GM19240 (cell line): Measurements from ENCODE around the gene SEPTIN3.
A peak's percentile ranks its signal among the peaks of the same experiment; 100 is the strongest.

Source experiments
- DNase-seq: peaks from one replicate; pipeline ENCODE4 v3.0.0; 2011; ENCODE audit warnings: low spot score; ENCODE audit not compliant: insufficient read length

SEPTIN3 gene

DNA sequence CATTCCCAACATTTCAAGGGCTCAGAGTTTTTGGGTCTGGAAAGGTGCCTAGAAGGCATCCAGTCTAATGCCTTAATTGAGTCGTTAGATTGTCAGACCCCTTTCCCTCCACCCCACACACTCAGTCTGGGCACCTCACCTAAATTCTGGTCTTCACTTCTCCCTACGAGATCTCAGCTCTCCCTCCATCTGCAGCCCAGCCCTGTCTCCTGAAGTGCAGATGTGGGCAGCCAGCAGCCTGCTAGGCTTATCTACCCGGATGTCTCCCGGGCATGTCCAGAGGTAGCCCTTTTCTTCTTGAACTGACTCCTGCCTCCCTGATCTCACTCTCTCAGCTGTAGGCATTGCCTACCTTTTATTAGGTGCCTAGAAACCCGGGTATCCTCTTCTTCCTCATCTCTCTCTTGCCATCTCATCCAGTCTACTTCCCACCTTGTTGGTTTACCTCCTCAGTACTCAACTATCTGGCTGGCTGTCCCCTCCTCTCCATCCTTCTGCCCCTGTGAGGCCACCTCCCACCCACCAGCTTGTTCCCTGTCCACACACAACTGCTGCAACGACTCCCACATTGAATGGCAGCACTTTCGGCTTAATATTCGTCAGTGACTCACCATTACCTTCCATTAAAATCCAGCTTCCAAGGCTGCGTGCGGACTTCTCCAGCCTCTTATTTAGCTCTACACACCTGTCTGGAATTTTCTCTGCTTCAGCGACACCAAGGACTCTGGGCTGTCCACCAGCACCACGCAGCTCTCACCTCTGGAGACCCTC lies 6.2 kb downstream of the SEPTIN3 start:
- DNase-seq, result no peak

DNA sequence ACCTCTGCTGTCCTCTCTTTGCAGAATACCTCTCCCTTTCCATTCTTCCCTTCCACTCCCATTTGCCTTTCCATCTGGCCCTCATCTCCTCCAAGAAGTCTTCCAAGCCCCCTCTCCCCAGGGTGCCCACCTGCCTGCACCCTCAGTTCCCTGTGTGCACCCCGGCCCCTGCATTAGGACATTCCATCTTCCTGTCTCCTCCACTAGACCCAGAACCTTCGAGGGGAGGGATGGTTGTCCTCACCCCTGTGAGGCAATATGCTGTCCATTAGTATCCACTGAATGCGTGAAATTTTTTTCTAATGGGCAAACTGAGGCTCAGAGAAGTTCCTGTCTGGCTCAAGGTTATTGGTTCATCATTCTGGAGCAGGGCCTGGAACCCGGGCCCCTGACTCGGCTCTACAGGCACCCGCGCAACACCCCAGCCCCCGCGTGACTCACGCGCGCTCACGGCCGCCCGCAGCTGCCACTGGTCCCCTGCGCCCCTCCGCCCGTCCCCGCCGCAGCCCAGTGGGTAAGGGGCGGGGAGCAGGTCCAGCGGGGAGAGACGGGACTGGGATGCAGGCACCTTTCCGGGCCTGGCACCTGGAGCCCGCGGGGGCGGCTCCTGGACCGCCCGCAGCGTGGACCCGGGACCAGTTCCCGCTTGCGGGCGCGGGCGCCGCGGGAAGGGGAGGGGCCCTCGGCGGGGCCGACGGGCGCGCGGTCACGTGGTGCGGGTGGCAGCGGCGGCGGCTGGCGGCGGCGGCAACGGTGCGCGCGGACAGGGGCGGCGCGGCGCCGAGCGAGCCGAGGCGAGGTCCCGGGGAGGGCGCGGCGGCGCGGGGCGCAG lies 7.0 kb downstream of the SEPTIN3 start:
- no peak for DNase-seq

DNA sequence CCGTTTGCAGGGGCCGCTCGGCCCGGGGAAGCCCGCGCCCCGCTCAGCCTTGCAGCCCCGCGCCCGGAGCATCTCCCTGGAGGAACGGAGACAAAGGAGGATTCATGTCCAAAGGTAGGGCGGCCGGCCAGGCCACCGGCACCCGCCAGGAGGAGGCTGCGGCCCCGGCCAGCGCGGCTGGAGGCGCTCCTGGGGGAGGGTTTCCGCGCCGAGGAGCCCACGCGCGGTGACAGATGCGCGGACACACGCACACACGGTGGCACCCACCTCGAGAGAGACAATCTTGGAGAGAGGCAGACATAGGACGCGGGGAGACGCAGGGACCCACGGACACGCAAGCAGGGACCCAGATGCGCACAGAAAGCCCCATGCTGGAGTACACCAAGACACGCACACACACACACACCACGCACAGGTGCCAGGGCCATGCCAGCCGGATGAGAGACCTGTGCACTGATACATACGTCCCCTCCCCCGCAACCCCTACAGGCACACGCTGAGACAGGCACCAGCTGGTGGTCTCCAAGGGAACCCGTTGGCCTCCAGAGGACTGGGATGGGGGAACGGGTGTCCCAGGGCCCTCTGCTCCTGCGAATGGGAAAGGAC lies 7.8 kb downstream of the SEPTIN3 start:
- no peak for DNase-seq

DNA sequence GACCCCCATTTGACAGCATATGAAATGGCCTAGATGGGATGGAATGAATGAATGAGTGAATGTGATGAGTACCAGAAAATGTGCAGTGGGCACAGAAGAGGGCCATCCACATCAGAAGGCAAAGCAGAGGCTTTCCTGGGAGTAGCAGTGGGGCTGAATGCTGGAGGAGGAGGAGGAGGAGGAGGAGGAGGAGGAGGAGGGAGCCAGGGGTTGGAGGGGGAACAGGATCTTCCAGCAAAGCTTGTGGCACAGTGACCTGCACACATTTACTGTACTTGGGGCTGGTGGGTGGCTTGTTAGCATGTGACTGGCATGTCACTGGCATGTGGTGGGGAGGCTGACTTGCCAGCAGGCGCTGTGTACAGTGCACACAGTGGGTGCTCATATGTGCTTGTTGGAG lies 9.5 kb downstream of the SEPTIN3 start:
- no peak for DNase-seq

DNA sequence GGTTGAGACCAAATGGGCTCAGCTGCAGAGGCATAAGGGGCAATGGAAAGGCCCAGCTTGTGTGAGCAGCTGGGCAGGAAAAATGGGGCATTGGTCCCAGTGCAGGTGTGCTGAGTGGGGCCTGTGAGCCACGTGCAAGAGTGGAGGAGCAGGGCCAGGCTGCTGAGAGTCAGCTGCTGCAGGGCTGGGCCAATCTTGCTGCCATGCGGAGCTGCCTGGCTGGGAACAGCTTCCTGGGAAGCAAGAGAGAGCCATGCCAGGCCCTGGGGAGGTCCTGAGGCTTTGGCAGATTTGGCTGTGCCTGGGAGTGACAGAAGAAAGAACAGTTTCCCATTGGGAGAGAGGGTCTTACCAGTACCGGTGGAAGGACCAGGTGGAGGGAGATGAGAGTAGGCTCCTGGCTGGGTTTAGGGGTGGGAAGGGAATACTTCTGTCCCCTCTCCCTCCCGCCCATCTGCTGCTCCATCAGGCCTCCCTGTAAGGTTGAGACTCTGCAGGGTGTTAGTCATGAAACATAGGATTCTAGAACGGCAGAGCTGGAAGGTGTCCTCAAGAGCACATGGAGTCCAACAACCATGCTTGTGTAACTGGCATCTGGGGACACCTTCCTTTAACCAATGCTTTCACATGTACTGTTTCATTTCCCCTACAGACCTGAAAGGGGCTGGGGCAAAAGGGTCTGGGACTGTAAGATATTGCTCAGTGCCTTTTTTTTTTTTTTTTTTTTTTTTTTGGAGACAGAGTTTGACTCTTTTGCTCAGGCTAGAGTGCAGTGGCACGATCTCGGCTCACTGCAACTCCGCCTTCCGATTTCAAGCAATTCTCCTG lies 10.4 kb downstream of the SEPTIN3 start:
- DNase-seq, result no peak

DNA sequence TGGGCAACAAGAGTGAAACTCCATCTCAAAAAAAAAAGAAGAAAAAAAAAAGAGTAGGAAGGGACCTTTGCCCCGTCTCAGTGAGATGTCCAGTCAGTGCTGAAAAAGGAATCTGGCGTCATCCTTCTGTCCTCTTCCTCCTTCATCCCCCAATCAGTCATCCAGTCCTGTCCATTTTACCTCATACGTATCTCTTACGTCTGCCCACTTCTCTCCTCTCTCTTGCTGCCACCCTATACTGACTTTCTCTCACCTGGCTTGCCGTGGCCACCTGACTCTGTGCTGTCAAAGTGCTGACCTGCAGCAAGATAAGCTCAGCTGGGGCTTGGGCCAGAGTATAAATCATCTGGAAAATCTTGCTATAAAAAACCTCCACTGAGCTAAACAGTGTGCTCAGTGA lies 13.6 kb downstream of the SEPTIN3 start:
- no peak for DNase-seq

DNA sequence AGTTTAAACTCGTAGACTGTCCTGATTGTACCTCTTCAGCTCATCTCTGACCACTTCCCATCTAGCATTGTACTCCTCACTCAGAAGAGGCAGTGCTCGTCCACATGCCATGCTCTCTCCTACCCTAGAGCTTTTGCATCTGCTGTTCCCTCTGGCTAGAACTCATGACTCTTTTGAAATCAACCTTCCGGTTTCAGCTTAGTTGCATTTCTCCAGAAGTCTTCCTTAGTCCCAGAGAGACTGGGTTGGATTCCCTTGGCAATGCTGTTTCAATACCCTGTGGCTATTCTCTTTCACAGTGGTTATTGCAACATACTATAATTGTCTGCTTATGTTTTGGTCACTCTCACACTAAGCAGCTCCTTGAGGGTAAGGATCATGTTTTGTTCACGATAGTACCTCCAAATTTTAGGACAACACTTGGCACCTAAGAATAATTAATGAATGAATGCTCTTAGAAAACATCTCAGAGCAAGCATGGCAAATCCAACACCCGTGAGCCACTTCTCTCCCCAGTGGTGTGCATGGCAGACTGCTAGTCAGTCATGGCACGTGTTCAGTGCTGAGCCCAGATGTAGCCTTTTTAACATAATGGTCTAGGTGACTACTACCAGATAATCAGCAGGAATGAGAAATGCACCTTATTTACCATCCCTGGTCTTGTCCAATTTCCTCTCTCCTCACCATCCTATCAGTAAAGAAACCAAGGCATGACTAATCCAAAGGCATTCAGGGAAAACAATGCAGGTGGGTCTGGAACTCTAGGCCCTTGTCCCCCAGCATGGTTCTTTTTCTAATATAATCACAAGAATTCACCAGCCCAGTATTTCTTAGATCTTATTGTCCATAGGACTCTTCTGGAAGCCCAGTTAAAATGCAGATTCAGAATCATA lies 14.5 kb downstream of the SEPTIN3 start:
- no peak for DNase-seq

DNA sequence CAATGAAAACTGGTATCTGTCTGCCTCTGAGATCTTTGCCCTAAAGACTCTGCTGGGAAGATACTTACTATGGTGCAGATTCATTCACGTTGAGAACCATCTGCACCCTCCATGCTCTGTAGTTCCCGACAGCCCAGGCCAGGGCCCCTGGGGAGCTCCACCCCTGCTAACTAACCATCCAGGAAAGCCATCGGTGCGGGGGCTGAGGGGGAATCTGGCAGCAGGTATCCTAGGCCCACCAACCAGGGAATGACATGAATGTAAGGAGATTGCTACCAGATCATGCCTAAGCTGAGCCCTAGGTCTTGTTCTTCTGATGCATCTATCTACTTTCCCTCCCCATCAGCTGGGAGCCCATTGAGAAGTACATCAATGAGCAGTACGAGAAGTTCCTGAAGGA lies 18.0 kb downstream of the SEPTIN3 start:
- no peak for DNase-seq

DNA sequence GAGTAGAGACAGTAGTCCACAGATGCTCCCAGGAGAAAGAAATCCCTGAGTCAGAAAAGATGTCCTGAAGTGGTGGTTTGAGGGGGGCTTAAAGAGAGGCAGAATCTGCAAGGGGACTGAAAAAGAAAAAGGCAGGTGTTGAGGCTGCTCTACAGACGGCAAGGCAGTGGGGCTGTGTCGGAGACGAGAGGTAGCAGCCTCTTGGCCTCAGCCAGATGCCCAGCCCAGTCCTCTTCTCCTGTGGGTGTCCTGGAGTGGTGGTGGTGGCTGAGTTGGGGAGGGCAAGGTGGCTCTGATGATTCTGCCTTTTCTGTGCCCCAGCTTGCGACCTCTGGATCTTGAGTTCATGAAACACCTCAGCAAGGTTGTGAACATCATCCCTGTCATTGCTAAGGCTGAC lies 20.0 kb downstream of the SEPTIN3 start:
- DNase-seq, result no peak

DNA sequence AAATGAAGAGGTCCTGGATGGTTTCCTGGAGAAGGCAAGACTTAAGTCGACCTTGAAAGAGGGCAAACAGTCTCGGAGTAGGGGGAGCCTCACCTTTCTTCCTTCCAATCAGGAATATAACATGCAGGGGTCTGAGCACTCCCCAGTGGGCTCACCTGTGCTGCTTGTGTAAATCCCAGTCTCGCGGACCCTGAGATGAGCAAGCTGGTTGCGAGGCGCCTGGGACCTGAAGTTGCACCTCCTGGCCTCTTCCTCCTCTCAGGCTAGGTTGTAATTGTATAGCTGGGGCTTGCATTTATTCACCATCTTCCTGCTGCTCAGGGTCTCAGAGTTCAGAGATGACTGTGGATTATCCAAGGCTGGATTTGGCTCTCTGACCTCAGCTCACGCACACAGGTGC lies 21.9 kb downstream of the SEPTIN3 start:
- DNase-seq, result no peak

DNA sequence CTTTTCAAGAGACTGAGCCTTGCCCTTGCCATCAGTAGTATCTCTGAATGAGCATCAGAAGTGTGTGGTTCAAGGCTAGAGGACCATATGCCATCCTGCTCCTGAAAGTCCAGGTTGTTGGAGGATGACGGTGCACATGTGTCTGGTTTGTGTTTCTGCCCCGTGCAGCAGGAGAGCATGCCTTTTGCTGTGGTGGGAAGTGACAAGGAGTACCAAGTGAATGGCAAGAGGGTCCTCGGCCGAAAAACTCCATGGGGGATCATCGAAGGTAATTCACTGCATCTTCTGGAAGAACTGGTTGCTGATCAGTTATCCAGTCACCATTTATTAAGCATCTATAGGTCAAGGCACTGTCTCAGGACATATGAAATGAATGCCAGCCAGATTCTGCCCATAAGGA lies 23.3 kb downstream of the SEPTIN3 start:
- no peak for DNase-seq

DNA sequence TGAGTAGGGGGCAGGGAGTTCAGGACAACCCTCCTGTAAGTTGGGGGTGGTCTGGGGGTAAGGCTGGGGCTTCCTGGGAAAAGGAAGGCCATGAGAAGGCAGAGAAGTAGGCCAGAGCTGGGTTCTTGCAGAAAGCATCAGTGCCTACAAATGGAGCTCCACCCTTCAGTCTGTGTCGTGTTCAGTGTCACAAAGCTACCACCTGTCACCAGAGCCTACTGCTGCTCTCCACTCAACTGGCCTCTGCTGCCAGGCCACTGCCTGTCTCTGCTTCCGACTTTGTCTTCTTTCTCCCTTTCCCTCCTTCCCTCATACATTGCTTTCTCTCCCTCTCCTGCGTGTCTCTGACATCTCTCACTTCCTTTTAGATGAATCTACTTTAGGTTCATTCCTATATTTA lies 26.0 kb downstream of the SEPTIN3 start:
- DNase-seq, result no peak

DNA sequence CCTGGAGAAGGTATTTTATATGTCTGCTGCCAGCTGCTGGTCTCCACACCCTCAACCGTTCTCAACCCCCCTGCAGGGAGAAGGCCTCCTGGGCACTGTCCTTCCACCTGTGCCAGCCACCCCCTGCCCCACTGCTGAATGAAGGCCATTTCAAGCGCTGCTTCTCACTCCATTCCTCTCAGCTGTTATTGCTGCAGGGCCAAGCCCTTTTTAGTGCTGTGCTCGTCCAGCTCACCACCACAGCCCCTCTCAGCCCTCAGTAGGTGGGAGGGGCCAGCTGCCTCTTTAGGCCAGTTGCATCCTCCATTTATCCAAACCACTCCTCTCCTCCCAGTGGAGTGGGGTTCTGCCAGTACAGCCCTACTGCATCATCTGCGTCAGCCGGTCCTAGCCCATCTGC lies 27.6 kb downstream of the SEPTIN3 start:
- DNase-seq, result no peak

DNA sequence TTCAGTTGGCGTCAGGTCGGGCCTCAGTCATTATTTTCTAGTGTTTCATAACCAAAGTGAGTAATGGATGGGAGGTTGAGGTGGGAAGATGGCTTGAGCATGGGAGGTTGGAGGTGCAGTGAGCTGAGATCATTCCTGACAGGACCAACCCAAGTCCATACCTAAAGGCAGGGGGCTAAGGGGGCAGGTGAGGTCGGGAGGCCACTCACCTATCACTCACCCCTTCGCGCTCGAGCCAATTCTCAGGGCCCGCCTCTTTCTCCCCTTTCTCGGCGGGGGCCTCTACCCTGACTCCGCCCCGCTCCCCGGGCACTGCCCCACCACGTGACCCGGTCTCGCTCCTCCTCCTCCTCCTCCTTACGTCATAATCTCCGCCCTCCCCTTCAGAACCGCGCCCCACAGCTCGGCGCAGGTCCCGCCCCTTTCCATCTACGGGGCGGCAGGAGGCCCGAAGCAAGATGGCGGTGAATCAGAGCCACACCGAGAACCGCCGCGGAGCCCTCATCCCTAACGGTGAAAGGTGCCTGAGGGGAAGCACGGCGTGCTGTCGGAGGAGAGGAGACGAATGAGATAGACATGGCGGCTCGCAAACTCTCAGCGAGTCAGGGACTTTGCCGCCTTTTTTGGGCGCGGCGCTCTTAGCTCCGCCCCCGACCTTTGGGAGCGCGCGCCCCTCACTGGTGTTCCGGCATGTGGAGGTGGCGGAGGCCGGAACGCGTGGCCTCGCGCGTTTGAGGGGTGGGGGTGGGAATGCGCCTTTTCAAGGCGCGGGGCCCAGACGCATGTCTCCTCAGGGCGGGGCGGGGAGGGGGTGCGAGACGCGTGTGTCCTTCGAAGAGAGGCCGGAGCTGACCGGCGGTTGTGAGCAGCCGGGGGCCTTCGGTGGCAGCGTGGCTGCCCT lies 29.4 kb downstream of the SEPTIN3 start, which contains the start of gene WBP2NL:
WBP2NL (plus strand) TSS at position 428 of the 901 bp plus-strand sequence; CDS start at position 459, 31 bp downstream.
- peak; percentile 63 for DNase-seq

DNA sequence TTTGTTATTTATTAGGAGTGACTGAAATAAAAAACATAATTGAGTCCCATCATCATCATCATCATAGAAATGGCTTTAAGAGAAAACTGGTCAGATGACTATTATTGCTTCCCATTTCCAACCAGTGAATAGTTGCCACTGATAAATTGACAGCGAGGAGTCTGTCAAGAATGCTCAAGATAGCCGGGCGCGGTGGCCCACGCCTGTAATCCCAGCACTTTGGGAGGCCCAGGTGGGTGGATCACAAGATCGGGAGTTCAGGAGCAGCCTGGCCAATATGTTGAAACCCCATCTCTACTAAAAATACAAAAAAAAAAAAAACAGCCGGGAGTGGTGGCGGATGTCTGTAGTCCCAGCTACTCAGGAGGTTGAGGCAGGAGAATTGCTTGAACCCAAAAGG lies 31.2 kb downstream of the SEPTIN3 start:
- DNase-seq, result no peak

DNA sequence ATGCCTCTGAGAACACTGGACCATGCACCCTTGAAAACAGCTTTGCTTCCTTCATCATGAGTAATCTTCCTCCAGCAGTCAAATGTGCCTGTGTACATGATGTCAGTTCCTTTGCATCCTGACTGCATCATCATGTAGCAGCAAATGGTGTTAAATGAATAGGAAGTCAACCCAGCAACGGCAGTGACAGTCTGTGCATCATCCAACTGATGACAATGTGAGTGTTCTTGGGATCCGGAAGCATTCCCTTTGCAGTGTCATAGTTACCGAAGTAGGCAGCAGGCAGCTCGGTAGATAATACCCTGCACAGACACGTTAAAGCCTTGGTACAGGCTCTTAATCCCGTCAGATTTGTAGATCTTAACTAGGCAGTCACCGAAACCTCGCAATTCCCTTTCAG lies 31.9 kb downstream of the SEPTIN3 start:
- DNase-seq, result no peak

DNA sequence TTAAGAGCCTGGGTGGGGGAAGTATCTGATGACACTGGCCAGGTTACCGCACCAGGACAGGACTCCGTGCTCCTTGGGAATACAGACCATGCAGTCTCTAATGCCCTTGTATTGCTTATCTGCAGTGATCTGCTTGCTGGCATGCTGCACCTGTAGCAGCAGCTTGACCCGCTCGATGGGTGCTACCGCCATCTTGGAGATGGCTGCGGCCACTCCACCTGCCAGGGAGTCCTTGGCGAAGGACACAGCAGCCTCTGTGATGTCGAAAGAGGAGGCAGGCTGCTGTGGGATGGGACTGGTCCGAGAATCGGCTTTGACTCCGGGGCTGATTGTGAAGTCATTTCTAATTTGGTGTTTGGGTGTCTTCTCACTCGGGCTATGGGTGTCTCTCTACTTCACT lies 32.5 kb downstream of the SEPTIN3 start:
- DNase-seq, result no peak

DNA sequence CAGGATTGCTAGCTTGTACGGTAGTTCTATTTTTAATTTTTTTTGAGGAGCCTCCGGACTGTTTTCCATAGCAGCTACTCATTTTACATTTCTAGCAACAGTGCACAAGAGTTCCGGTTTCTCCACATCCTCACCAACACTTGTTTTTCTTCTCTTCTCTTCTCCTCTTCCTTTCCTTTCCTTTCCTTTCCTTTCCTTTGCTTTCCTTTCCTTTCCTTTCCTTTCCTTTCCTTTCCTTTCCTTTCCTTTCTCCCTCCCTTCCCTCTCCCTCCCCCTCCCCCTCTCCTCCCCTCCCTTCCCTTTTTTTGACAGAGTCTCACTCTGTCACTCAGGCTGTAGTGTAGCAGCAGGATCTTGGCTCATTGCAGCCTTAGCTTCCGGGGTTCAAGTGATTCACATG lies 38.7 kb downstream of the SEPTIN3 start:
- DNase-seq, result no peak

DNA sequence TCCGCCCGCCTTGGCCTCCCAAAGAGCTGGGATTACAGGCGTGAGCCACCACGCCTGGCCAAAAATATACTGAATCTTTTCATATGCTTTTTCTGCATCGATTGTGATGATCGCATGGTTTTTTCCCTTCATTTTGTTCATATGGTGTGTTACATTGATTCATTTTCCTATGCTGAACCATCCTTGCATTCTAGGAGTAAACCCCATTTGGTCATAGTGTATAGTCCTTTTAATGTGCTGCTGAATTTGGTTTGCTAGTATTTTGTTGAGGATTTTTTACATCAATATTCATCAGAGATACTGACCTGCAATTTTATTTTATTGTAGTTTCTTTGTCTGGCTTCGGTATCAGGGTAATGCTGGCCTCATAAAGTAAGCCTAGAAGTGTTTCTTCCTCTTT lies 41.5 kb downstream of the SEPTIN3 start:
- no peak for DNase-seq
